Measurements from ENCODE around the gene MRPS18A. TPM values are rescaled to one million over a fixed set of nuclear protein-coding genes. Genes with fewer than 3 reads are reported as not detected.

Gene MRPS18A
- total and polyA plus RNA-seq, 9 of the 15 experiments (the other 6 are each of a cell fraction or from before 2014, with no cell fraction given): 87.5 to 243 (median 125) TPM

DNA sequence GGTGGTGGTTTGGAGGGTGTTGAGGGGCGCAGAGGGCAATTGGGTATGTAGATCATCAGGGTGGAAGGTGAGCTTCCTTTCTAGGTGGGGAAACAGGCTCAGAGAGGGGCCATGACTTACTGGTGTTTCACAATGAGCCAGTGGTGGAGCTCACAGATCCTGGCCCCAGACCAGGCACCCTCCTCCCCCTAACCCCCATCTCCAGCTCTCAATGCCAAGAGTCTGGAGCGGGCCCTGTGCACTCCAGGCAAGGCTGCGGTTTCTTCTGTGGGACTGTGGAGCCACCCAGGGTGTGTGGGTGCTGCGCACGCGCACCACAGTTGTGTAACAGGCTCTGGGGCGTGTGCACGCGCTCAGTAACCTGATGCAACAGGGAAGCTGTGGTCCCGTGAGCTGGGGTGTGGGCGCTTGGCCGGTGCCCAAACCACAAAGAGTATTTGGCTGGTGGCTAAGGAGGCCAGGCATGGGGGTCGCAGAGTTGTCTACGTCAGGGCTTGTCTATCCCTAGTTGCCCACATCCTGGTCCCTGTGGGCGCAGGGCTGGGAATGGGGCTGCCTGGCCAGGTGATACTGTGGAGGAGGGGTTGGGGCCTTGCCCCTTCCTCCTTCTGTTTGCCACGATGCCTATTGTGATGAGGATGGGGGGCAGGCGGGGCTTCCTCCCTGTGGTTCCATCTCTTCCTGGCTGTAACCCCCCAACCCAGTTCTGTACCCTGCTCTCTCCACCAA lies 37.5 kb upstream of the MRPS18A start (continued):
- TF ChIP-seq TBP (optimal IDR thresholded peaks at IDR 0.05; ENCODE audit: low read depth, low read length) (peak; percentile 51), EZH2 (IDR thresholded peaks at IDR 0.05; ENCODE audit: borderline replicate concordance, low read depth, low read length) (no peak), KLF16 (IDR thresholded peaks at IDR 0.05) (peak; percentile 54; the same call in 1 of the 2 replicates), NFRKB (IDR thresholded peaks at IDR 0.05; ENCODE audit: low read depth) (peak; percentile 93; the same call in 1 of the 2 replicates), BRD4 (IDR thresholded peaks at IDR 0.05) (0 out of 2 replicates have a peak, but pooled peaks have one; percentile 37), HSF4 (CRISPR knock-in tag; IDR thresholded peaks at IDR 0.05; ENCODE audit: borderline replicate concordance) (0 out of 2 replicates have a peak, but pooled peaks have one; percentile 74), SNRNP70 (optimal IDR thresholded peaks at IDR 0.05; ENCODE audit: low read depth, low read length) (no peak), LCOR (CRISPR knock-in tag; IDR thresholded peaks at IDR 0.05) (peak; percentile 73; the same call in 1 of the 2 replicates)
- TF ChIP-seq, protein P1, sequence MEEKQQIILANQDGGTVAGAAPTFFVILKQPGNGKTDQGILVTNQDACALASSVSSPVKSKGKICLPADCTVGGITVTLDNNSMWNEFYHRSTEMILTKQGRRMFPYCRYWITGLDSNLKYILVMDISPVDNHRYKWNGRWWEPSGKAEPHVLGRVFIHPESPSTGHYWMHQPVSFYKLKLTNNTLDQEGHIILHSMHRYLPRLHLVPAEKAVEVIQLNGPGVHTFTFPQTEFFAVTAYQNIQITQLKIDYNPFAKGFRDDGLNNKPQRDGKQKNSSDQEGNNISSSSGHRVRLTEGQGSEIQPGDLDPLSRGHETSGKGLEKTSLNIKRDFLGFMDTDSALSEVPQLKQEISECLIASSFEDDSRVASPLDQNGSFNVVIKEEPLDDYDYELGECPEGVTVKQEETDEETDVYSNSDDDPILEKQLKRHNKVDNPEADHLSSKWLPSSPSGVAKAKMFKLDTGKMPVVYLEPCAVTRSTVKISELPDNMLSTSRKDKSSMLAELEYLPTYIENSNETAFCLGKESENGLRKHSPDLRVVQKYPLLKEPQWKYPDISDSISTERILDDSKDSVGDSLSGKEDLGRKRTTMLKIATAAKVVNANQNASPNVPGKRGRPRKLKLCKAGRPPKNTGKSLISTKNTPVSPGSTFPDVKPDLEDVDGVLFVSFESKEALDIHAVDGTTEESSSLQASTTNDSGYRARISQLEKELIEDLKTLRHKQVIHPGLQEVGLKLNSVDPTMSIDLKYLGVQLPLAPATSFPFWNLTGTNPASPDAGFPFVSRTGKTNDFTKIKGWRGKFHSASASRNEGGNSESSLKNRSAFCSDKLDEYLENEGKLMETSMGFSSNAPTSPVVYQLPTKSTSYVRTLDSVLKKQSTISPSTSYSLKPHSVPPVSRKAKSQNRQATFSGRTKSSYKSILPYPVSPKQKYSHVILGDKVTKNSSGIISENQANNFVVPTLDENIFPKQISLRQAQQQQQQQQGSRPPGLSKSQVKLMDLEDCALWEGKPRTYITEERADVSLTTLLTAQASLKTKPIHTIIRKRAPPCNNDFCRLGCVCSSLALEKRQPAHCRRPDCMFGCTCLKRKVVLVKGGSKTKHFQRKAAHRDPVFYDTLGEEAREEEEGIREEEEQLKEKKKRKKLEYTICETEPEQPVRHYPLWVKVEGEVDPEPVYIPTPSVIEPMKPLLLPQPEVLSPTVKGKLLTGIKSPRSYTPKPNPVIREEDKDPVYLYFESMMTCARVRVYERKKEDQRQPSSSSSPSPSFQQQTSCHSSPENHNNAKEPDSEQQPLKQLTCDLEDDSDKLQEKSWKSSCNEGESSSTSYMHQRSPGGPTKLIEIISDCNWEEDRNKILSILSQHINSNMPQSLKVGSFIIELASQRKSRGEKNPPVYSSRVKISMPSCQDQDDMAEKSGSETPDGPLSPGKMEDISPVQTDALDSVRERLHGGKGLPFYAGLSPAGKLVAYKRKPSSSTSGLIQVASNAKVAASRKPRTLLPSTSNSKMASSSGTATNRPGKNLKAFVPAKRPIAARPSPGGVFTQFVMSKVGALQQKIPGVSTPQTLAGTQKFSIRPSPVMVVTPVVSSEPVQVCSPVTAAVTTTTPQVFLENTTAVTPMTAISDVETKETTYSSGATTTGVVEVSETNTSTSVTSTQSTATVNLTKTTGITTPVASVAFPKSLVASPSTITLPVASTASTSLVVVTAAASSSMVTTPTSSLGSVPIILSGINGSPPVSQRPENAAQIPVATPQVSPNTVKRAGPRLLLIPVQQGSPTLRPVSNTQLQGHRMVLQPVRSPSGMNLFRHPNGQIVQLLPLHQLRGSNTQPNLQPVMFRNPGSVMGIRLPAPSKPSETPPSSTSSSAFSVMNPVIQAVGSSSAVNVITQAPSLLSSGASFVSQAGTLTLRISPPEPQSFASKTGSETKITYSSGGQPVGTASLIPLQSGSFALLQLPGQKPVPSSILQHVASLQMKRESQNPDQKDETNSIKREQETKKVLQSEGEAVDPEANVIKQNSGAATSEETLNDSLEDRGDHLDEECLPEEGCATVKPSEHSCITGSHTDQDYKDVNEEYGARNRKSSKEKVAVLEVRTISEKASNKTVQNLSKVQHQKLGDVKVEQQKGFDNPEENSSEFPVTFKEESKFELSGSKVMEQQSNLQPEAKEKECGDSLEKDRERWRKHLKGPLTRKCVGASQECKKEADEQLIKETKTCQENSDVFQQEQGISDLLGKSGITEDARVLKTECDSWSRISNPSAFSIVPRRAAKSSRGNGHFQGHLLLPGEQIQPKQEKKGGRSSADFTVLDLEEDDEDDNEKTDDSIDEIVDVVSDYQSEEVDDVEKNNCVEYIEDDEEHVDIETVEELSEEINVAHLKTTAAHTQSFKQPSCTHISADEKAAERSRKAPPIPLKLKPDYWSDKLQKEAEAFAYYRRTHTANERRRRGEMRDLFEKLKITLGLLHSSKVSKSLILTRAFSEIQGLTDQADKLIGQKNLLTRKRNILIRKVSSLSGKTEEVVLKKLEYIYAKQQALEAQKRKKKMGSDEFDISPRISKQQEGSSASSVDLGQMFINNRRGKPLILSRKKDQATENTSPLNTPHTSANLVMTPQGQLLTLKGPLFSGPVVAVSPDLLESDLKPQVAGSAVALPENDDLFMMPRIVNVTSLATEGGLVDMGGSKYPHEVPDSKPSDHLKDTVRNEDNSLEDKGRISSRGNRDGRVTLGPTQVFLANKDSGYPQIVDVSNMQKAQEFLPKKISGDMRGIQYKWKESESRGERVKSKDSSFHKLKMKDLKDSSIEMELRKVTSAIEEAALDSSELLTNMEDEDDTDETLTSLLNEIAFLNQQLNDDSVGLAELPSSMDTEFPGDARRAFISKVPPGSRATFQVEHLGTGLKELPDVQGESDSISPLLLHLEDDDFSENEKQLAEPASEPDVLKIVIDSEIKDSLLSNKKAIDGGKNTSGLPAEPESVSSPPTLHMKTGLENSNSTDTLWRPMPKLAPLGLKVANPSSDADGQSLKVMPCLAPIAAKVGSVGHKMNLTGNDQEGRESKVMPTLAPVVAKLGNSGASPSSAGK (IDR thresholded peaks at IDR 0.05): peak; percentile 88
- TF ChIP-seq, protein P2, sequence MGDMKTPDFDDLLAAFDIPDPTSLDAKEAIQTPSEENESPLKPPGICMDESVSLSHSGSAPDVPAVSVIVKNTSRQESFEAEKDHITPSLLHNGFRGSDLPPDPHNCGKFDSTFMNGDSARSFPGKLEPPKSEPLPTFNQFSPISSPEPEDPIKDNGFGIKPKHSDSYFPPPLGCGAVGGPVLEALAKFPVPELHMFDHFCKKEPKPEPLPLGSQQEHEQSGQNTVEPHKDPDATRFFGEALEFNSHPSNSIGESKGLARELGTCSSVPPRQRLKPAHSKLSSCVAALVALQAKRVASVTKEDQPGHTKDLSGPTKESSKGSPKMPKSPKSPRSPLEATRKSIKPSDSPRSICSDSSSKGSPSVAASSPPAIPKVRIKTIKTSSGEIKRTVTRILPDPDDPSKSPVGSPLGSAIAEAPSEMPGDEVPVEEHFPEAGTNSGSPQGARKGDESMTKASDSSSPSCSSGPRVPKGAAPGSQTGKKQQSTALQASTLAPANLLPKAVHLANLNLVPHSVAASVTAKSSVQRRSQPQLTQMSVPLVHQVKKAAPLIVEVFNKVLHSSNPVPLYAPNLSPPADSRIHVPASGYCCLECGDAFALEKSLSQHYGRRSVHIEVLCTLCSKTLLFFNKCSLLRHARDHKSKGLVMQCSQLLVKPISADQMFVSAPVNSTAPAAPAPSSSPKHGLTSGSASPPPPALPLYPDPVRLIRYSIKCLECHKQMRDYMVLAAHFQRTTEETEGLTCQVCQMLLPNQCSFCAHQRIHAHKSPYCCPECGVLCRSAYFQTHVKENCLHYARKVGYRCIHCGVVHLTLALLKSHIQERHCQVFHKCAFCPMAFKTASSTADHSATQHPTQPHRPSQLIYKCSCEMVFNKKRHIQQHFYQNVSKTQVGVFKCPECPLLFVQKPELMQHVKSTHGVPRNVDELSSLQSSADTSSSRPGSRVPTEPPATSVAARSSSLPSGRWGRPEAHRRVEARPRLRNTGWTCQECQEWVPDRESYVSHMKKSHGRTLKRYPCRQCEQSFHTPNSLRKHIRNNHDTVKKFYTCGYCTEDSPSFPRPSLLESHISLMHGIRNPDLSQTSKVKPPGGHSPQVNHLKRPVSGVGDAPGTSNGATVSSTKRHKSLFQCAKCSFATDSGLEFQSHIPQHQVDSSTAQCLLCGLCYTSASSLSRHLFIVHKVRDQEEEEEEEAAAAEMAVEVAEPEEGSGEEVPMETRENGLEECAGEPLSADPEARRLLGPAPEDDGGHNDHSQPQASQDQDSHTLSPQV (IDR thresholded peaks at IDR 0.05): peak; percentile 92
- TF ChIP-seq, protein P3, sequence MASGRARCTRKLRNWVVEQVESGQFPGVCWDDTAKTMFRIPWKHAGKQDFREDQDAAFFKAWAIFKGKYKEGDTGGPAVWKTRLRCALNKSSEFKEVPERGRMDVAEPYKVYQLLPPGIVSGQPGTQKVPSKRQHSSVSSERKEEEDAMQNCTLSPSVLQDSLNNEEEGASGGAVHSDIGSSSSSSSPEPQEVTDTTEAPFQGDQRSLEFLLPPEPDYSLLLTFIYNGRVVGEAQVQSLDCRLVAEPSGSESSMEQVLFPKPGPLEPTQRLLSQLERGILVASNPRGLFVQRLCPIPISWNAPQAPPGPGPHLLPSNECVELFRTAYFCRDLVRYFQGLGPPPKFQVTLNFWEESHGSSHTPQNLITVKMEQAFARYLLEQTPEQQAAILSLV (tag; IDR thresholded peaks at IDR 0.05): peak; percentile 76
